ENCODE data around the gene PDZRN3. TPM values are rescaled to one million over a fixed set of nuclear protein-coding genes. Genes with fewer than 3 reads are reported as not detected.
"Not testable (repeated sequence)": the region's sequence is repeated elsewhere in the genome, so short reads cannot be mapped to it uniquely, and the experiment has no call there.

Gene PDZRN3
- total RNA-seq, 8 experiments from 2014 or later: 13.0 to 99.9 (median 18.9) TPM

DNA sequence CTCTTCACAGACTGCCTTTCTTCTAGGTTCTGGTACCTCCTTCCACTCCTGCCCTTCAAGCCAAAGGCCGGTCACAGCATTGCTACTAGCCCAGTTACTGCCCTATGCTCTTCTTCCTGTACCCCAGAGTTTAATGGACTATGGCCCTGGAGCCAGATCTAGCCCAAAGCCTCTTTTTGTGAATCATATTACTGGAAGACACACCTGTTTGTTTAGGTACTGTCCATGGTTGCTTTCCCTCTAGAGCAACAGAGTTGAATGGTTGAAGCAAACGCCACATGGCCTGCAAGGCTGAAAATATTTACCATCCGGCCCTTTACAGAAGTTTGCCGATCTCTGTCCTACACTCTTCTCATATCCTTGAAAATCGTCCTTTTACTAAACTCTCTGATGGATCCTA is 47.0 kb downstream of the PDZRN3 start:
- WGBS, 10 experiments: 80 to 100% (median 97%) methylated on average over 2 to 5 of the region's 5 CpGs; no CpG with 5 or more reads in 1 of the 10 experiments
- peaks cover under 1 to 16% of the 10 kb centered on the region in 2 donors for H3K4me1 ChIP-seq (replicated peaks in 1 of 2)
- in situ Hi-C loops (cut with MboI; ENCODE audit: low pct_unique_long_range_greater_than_20kb in 2 of 9, low sequenced_read_pairs in 9 of 9, unreplicated experiment in 9 of 9): no loop called here
- ATAC-seq (replicated peaks in 6 of 8): no peak
- no peak overlapping the region for H3K4me3 ChIP-seq
- H3K27ac ChIP-seq: no peak overlapping the region

- in situ Hi-C loops (cut with MboI; ENCODE audit: low pct_unique_long_range_greater_than_20kb in 2 of 9, low sequenced_read_pairs in 9 of 9, unreplicated experiment in 9 of 9): no loop called here
- H3K4me1 ChIP-seq (replicated peaks in 1 of 2): peaks cover 6 to 23% of the 10 kb centered on the region in 2 donors
- WGBS, 10 experiments: 17 to 100% (median 84%) methylated on average over 1 to 4 of the region's 4 CpGs
- ATAC-seq (replicated peaks in 6 of 8): peak in 2 of 8 experiments; percentile 14 to 39
- H3K27ac ChIP-seq: no peak overlapping the region
- no peak overlapping the region for H3K4me3 ChIP-seq
Measured at GRCh38 chr3:73576999-73577461, 47.7 kb downstream of the PDZRN3 start.

- in situ Hi-C loops (cut with MboI; ENCODE audit: low pct_unique_long_range_greater_than_20kb in 2 of 9, low sequenced_read_pairs in 9 of 9, unreplicated experiment in 9 of 9): no loop called here
- H3K27ac ChIP-seq: no peak overlapping the region
- peaks cover 15 to 33% of the 10 kb centered on the region in 2 donors for H3K4me1 ChIP-seq (replicated peaks in 1 of 2)
- no peak overlapping the region for H3K4me3 ChIP-seq
- 75 to 100% (median 98%) methylated on average over 1 to 3 of the region's 3 CpGs; no CpG with 5 or more reads in 2 of the 10 experiments for WGBS, 10 experiments
- ATAC-seq (replicated peaks in 6 of 8): no peak
Measured at GRCh38 chr3:73575953-73576352, 48.8 kb downstream of the PDZRN3 start.

DNA sequence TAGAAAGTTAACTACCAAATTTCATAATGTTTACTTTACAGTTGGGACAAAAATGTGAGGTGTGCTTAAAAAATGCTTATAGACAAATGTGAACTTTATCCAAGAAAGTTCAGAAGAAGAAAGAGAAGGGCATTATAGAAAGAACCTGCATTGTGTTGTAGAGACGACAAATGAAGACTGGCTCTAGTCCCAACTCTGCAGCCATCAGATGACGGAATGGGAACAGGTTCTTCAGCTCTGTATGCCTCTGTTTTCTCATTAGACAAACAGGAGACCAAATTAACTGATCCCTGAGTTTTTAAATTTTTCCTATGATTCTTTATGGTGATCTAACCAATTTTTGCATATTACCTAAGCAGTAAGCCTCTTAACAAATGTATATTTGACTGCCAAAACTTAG is 49.2 kb downstream of the PDZRN3 start:
- no peak overlapping the region for H3K27ac ChIP-seq
- 0 to 100% (median 89%) methylated on average over 1 to 2 of the region's 2 CpGs; no CpG with 5 or more reads in 3 of the 10 experiments for WGBS, 10 experiments
- no peak for ATAC-seq (replicated peaks in 6 of 8)
- in situ Hi-C loops (cut with MboI; ENCODE audit: low pct_unique_long_range_greater_than_20kb in 2 of 9, low sequenced_read_pairs in 9 of 9, unreplicated experiment in 9 of 9): no loop called here
- no peak overlapping the region for H3K4me3 ChIP-seq
- peaks cover 19 to 38% of the 10 kb centered on the region in 2 donors for H3K4me1 ChIP-seq (replicated peaks in 1 of 2)

GRCh38 chr3:73573204-73573603 is 51.5 kb downstream of the PDZRN3 start:
- 60 to 100% (median 88%) methylated on average over 1 to 2 of the region's 2 CpGs; no CpG with 5 or more reads in 2 of the 10 experiments for WGBS, 10 experiments
- peaks cover 22 to 41% of the 10 kb centered on the region in 2 donors for H3K4me1 ChIP-seq (replicated peaks in 1 of 2)
- H3K4me3 ChIP-seq: no peak overlapping the region
- in situ Hi-C loops (cut with MboI; ENCODE audit: low pct_unique_long_range_greater_than_20kb in 2 of 9, low sequenced_read_pairs in 9 of 9, unreplicated experiment in 9 of 9): no loop called here
- ATAC-seq (replicated peaks in 6 of 8): no peak
- H3K27ac ChIP-seq: no peak overlapping the region

DNA sequence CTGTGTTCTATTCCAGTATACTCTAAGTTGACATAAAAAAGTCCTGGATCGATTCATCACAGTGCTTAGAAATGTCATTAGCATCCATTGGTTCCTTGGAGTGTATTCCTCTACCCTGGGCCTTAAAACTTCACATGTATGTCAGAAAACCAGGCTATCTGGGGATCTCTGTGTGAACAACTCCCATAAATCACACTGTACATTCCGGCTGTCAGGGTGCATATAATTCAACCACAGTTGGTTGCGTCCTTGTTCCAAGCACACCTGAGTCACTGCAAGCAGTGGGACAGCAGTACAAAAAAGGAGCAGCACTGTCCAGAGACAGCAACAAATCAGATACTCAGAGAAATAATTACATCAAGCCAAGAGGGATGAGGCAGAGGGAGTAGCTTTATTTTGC is 52.4 kb downstream of the PDZRN3 start:
- 13 to 88% (median 56%) methylated on average over 1 to 3 of the region's 3 CpGs; no CpG with 5 or more reads in 5 of the 10 experiments for WGBS, 10 experiments
- peaks cover 22 to 38% of the 10 kb centered on the region in 2 donors for H3K4me1 ChIP-seq (replicated peaks in 1 of 2)
- peak in 7 of 8 experiments; percentile 22 to 70 (median 57) for ATAC-seq (replicated peaks in 6 of 8)
- H3K4me3 ChIP-seq: no peak overlapping the region
- no peak overlapping the region for H3K27ac ChIP-seq
- in situ Hi-C loops (cut with MboI; ENCODE audit: low pct_unique_long_range_greater_than_20kb in 2 of 9, low sequenced_read_pairs in 9 of 9, unreplicated experiment in 9 of 9): no loop called here

GRCh38 chr3:73571238-73571794 is 53.4 kb downstream of the PDZRN3 start:
- in situ Hi-C loops (cut with MboI; ENCODE audit: low pct_unique_long_range_greater_than_20kb in 2 of 9, low sequenced_read_pairs in 9 of 9, unreplicated experiment in 9 of 9): no loop called here
- no peak overlapping the region for H3K27ac ChIP-seq
- peaks cover 22 to 35% of the 10 kb centered on the region in 2 donors for H3K4me1 ChIP-seq (replicated peaks in 1 of 2)
- 0 to 100% (median 11%) methylated on average over 1 to 8 of the region's 10 CpGs for WGBS, 10 experiments
- ATAC-seq (replicated peaks in 6 of 8): peak in 5 of 8 experiments; percentile 68 to 76 (median 72)
- H3K4me3 ChIP-seq: no peak overlapping the region

DNA sequence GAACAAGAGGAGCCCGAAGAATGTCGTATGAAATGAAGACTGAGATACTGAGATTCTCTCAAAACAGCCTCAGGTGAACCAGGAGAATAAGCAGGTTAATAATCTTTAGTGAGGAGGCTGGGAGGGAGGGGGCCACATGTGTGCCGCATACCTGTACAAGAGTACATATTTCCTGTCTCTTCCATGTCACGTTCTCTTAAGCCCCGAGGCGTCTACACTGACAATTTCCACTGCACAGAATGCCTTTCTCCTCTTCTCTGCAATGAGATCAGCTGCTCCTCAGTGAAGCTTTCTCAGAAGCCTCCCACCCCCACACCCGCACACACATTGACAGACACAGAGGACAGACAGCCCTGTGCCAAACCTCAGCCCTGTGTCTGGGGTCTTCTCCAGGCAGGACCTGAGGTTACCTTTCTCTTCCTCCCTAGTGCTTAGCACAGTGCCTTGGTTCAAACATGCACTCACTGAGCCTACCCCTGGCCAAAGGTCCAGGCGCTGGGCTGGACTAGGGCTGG is 55.4 kb downstream of the PDZRN3 start:
- WGBS, 10 experiments: 91 to 100% (median 97%) methylated on average over 1 to 6 of the region's 8 CpGs; no CpG with 5 or more reads in 5 of the 10 experiments
- no peak for ATAC-seq (replicated peaks in 6 of 8)
- in situ Hi-C loops (cut with MboI; ENCODE audit: low pct_unique_long_range_greater_than_20kb in 2 of 9, low sequenced_read_pairs in 9 of 9, unreplicated experiment in 9 of 9): no loop called here

DNA sequence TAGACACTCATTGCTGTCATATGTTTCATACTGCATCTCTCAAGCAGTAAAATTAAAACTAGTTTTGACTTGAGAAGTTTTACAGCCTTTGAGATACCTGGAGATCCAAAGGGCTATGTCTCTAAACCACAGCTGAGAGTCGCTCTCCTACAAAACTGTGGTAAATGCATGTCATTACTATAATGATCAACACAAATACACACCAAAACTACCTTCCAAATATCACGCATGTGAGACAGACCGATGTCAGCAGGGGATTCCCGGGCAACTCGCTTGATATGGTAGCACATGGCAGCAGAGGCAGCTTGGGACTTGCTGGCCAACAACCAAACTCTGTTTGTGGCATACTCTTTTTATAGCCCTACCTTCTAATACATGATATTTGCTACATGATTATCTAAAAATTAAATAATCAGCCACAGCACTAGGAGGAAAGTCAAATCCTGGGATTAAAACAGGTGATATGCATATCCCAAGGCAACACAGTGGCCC is 56.3 kb downstream of the PDZRN3 start:
- peaks cover 22 to 32% of the 10 kb centered on the region in 2 donors for H3K4me1 ChIP-seq (replicated peaks in 1 of 2)
- no peak for ATAC-seq (replicated peaks in 6 of 8)
- no peak overlapping the region for H3K4me3 ChIP-seq
- in situ Hi-C loops (cut with MboI; ENCODE audit: low pct_unique_long_range_greater_than_20kb in 2 of 9, low sequenced_read_pairs in 9 of 9, unreplicated experiment in 9 of 9): no loop called here
- 68 to 100% (median 100%) methylated on average over 1 to 5 of the region's 5 CpGs; no CpG with 5 or more reads in 2 of the 10 experiments for WGBS, 10 experiments
- H3K27ac ChIP-seq: no peak overlapping the region

More for the DNA sequence above, 55.4 kb downstream of the PDZRN3 start:
- no peak overlapping the region for H3K27ac ChIP-seq
- peaks cover 22 to 35% of the 10 kb centered on the region in 2 donors for H3K4me1 ChIP-seq (replicated peaks in 1 of 2)
- no peak overlapping the region for H3K4me3 ChIP-seq

DNA sequence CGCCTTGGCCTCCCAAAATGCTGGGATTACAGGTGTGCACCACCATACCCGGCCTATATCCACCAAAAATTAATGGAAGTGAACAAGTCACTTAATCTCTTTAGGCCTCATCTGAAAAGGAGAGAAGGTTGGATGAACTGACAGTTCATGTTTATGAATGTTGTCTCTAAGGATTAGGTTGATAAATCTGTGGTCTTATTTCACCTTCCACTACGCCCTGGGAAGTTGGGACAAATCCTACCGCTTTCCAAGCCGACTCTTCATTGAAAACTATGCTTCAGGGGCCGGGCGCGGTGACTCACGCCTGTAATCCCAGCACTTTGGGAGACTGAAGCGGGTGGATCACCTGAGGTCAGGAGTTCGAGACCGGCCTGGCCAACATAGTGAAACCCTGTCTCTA is 59.4 kb downstream of the PDZRN3 start:
- 93 to 100% (median 100%) methylated on average over 4 to 7 of the region's 12 CpGs; no CpG with 5 or more reads in 3 of the 10 experiments for WGBS, 10 experiments
- in situ Hi-C loops (cut with MboI; ENCODE audit: low pct_unique_long_range_greater_than_20kb in 2 of 9, low sequenced_read_pairs in 9 of 9, unreplicated experiment in 9 of 9); H3K4me3 ChIP-seq; ATAC-seq (replicated peaks in 6 of 8); H3K4me1 ChIP-seq (replicated peaks in 1 of 2); H3K27ac ChIP-seq: not testable (repeated sequence)

DNA sequence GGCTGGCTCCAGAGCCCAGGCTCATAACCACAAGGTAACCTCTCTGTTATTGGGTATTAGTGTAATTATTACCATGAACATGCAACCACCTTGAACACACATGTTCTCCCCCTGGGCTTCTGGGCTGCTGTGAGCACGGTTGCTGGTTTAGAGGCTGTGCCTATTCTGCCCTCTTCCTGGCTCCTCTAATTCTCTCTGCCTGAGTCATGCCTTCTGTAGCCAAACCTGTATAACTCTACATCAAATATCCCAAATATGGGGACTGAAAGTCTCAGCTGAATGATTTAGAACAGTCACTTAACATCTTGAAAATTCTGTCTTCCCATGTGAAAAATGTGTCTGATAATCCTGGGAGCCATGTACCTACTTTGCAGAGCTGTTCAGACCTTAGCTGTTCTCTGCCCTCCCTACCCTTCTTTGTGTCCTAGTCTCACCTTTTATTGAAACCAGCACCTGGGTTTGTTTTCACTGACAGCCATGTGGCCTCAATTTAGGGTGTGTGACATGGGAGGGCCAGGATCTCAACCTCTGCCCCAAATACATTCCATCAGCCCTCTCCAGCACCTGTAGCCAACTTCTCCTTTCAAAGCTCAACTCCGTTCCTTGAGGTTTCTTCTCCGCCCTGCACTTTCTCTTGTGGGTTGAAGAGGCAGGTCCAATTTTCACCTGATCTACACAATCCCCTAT is 60.7 kb downstream of the PDZRN3 start:
- in situ Hi-C loops (cut with MboI; ENCODE audit: low pct_unique_long_range_greater_than_20kb in 2 of 9, low sequenced_read_pairs in 9 of 9, unreplicated experiment in 9 of 9): no loop called here
- no peak overlapping the region for H3K4me3 ChIP-seq
- no peak overlapping the region for H3K27ac ChIP-seq
- 40 to 100% (median 90%) methylated on average over 1 to 3 of the region's 3 CpGs; no CpG with 5 or more reads in 5 of the 10 experiments for WGBS, 10 experiments
- H3K4me1 ChIP-seq (replicated peaks in 1 of 2): peaks cover 0 to 6% of the 10 kb centered on the region in 2 donors
- no peak for ATAC-seq (replicated peaks in 6 of 8)

- ATAC-seq (replicated peaks in 6 of 8): no peak
- Histone ChIP-seq H3K4me1 (replicated peaks in 1 of 2) (peaks cover 0 to 15% of the 10 kb centered on the region in 2 donors), H3K4me3 (no peak overlapping the region), H3K27ac (no peak overlapping the region)
- in situ Hi-C loops (cut with MboI; ENCODE audit: low pct_unique_long_range_greater_than_20kb in 2 of 9, low sequenced_read_pairs in 9 of 9, unreplicated experiment in 9 of 9): no loop called here
- WGBS, 10 experiments: 0 to 100% (median 74%) methylated on average over 1 to 10 of the region's 10 CpGs
Measured at GRCh38 chr3:73561494-73561893, 63.2 kb downstream of the PDZRN3 start.

- peak in 5 of 8 experiments; percentile 36 to 90 (median 74) for ATAC-seq (replicated peaks in 6 of 8)
- H3K4me3 ChIP-seq: no peak overlapping the region
- in situ Hi-C loops (cut with MboI; ENCODE audit: low pct_unique_long_range_greater_than_20kb in 2 of 9, low sequenced_read_pairs in 9 of 9, unreplicated experiment in 9 of 9): no loop called here
- no peak overlapping the region for H3K27ac ChIP-seq
- 50 to 100% (median 82%) methylated on average over 1 to 2 of the region's 2 CpGs; no CpG with 5 or more reads in 4 of the 10 experiments for WGBS, 10 experiments
- H3K4me1 ChIP-seq (replicated peaks in 1 of 2): peaks cover 4 to 15% of the 10 kb centered on the region in 2 donors
Measured at GRCh38 chr3:73559749-73560148, 65.0 kb downstream of the PDZRN3 start.
